Activated B cell treated with CpG ODN at 0.5 μM for 24 hours (primary cell): ENCODE measurements around the gene DIP2C. TPM values are rescaled to one million over a fixed set of nuclear protein-coding genes. Genes with fewer than 3 reads are reported as not detected.

ENCODE experiments used
- ATAC-seq: fragments of 200-7000 bp; cut with Tn5 transposase; one replicate; pipeline ENCODE4 v1.10.0; 2021; ENCODE audit warnings: low read depth, mild to moderate bottlenecking, moderate library complexity
- CTCF ChIA-PET: fragments of 350-600 bp; sonication (Branson Sonifier 250); formaldehyde crosslinking; loops from one replicate; lab custom pipeline; 2021; ENCODE audit warnings: antibody characterized with exemption; lab: Charles Lee
- POLR2A ChIA-PET: fragments of 350-600 bp; sonication (Branson Sonifier 250); formaldehyde crosslinking; loops from one replicate; lab custom pipeline; 2021; ENCODE audit warnings: antibody characterized with exemption; lab: Charles Lee
- DNase-seq: peaks from one replicate; pipeline ENCODE4 v3.0.0; 2022
- H3K27ac Mint-ChIP-seq: one replicate; pipeline ENCODE4 v1.8.0; 2020; ENCODE audit warnings: mixed read lengths
- H3K27me3 Mint-ChIP-seq: one replicate; pipeline ENCODE4 v1.8.0; 2021; ENCODE audit warnings: mixed read lengths
- H3K36me3 Mint-ChIP-seq: one replicate; pipeline ENCODE4 v1.8.0; 2021; ENCODE audit warnings: low read depth, mixed read lengths
- H3K4me1 Mint-ChIP-seq: one replicate; pipeline ENCODE4 v1.8.0; 2021; ENCODE audit warnings: mixed read lengths
- H3K4me3 Mint-ChIP-seq: one replicate; pipeline ENCODE4 v1.8.0; 2020; ENCODE audit warnings: mild to moderate bottlenecking, mixed read lengths
- H3K9me3 Mint-ChIP-seq: one replicate; pipeline ENCODE4 v1.8.0; 2020; ENCODE audit warnings: mixed read lengths
- CTCF ChIP-seq: fragments of 200-600 bp; IDR thresholded peaks from one replicate; pipeline ENCODE4 v1.8.0; 2022; ENCODE audit warnings: antibody characterized with exemption, mild to moderate bottlenecking
- intact Hi-C: fragments of 100-400 bp; cut with micrococcal nuclease; formaldehyde crosslinking; loops from one replicate; pipeline ENCODE4 v1.15.1; 2024
- total RNA-seq: library from RNA; stranded (reverse); gene quantifications from 2 replicates; pipeline ENCODE4 v1.2.3, GENCODE V29; 2022

Gene DIP2C
- total RNA-seq, 1 donor from 2014 or later: 0.49 TPM

GRCh38 chr10:593421-593820, 96.0 kb downstream of the DIP2C start:
- TF ChIP-seq CTCF: no peak
- H3K9me3 Mint-ChIP-seq: no peaks in the 10 kb centered on the region
- DNase-seq (no peak), ATAC-seq (no peak)
- intact Hi-C loops: no loop called here
- CTCF ChIA-PET: no interaction called here
- H3K4me3 Mint-ChIP-seq: no peak overlapping the region
- POLR2A ChIA-PET: no interaction called here
- H3K36me3 Mint-ChIP-seq: no peaks in the 10 kb centered on the region
- no peak overlapping the region for H3K27ac Mint-ChIP-seq
- no peaks in the 10 kb centered on the region for H3K4me1 Mint-ChIP-seq
- H3K27me3 Mint-ChIP-seq: peaks cover 18% of the 10 kb centered on the region

- peaks cover 21% of the 10 kb centered on the region for H3K27me3 Mint-ChIP-seq
- DNase-seq: no peak
- ATAC-seq: no peak
- H3K4me1 Mint-ChIP-seq: no peaks in the 10 kb centered on the region
- POLR2A ChIA-PET: no interaction called here
- no peak overlapping the region for H3K4me3 Mint-ChIP-seq
- no peak for TF ChIP-seq CTCF
- no peaks in the 10 kb centered on the region for H3K9me3 Mint-ChIP-seq
- no peaks in the 10 kb centered on the region for H3K36me3 Mint-ChIP-seq
- intact Hi-C loops: no loop called here
- CTCF ChIA-PET: no interaction called here
- H3K27ac Mint-ChIP-seq: no peak overlapping the region
These were observed 96.5 kb downstream of the DIP2C start for GRCh38 chr10:593016-593415.

GRCh38 chr10:591646-592045, 97.8 kb downstream of the DIP2C start:
- Mint-ChIP-seq H3K4me3 (no peak overlapping the region), H3K4me1 (no peaks in the 10 kb centered on the region), H3K9me3 (no peaks in the 10 kb centered on the region), H3K27ac (no peak overlapping the region), H3K36me3 (no peaks in the 10 kb centered on the region), H3K27me3 (peaks cover 17% of the 10 kb centered on the region)
- ChIA-PET POLR2A (no interaction called here), CTCF (no interaction called here)
- TF ChIP-seq CTCF: no peak
- no peak for ATAC-seq
- DNase-seq: no peak
- intact Hi-C loops: no loop called here

- TF ChIP-seq CTCF: no peak
- no peaks in the 10 kb centered on the region for H3K4me1 Mint-ChIP-seq
- ChIA-PET CTCF (no interaction called here), POLR2A (no interaction called here)
- H3K9me3 Mint-ChIP-seq: no peaks in the 10 kb centered on the region
- no peaks in the 10 kb centered on the region for H3K36me3 Mint-ChIP-seq
- intact Hi-C loops: no loop called here
- no peak for ATAC-seq
- no peak overlapping the region for H3K4me3 Mint-ChIP-seq
- no peak for DNase-seq
- peaks cover 17% of the 10 kb centered on the region for H3K27me3 Mint-ChIP-seq
- H3K27ac Mint-ChIP-seq: no peak overlapping the region
These were observed 98.7 kb downstream of the DIP2C start for GRCh38 chr10:590721-591120.

- no peak for DNase-seq
- Mint-ChIP-seq H3K27me3 (peaks cover 17% of the 10 kb centered on the region), H3K36me3 (no peaks in the 10 kb centered on the region), H3K4me3 (no peak overlapping the region), H3K9me3 (no peaks in the 10 kb centered on the region), H3K4me1 (no peaks in the 10 kb centered on the region), H3K27ac (no peak overlapping the region)
- ChIA-PET CTCF (no interaction called here), POLR2A (no interaction called here)
- ATAC-seq: no peak
- intact Hi-C loops: no loop called here
- no peak for TF ChIP-seq CTCF
These were observed 99.3 kb downstream of the DIP2C start for GRCh38 chr10:589961-590680.
